Neural progenitor cell (in vitro differentiated cells): ENCODE results near the gene H2AZ2. TPM values are rescaled to one million over a fixed set of nuclear protein-coding genes. Genes with fewer than 3 reads are reported as not detected.

Experiments used
- DNase-seq: peaks from one replicate; pipeline ENCODE4 v3.0.0-alpha.2; 2016; ENCODE audit warnings: low spot score
- H2AFZ ChIP-seq: fragments of 200-600 bp; sonication (generic); replicated peaks from 2 replicates; pipeline ENCODE4 v1.6.1; 2016; ENCODE audit warnings: antibody characterized with exemption
- H3F3A ChIP-seq: fragments of 200-600 bp; sonication (generic); 2 replicates; pipeline ENCODE4 v1.6.1; 2016; ENCODE audit warnings: antibody characterized with exemption, low read depth
- H3K27ac ChIP-seq: fragments of 200-600 bp; sonication (generic); 2 replicates; pipeline ENCODE4 v1.5.1; 2016; ENCODE audit warnings: mild to moderate bottlenecking
- H3K27me3 ChIP-seq: fragments of 200-600 bp; sonication (generic); 2 replicates; pipeline ENCODE4 v1.6.1; 2016; ENCODE audit warnings: mild to moderate bottlenecking, moderate library complexity
- H3K36me3 ChIP-seq: fragments of 200-600 bp; sonication (generic); 2 replicates; pipeline ENCODE4 v1.5.1; 2016
- H3K4me1 ChIP-seq: fragments of 200-600 bp; sonication (generic); 2 replicates; pipeline ENCODE4 v1.6.1; 2016; ENCODE audit warnings: mixed run types
- H3K4me2 ChIP-seq: fragments of 200-600 bp; sonication (generic); 2 replicates; pipeline ENCODE4 v1.6.1; 2016
- H3K4me3 ChIP-seq: fragments of 200-600 bp; sonication (generic); 2 replicates; pipeline ENCODE4 v1.5.1; 2016
- H3K79me2 ChIP-seq: fragments of 200-600 bp; sonication (generic); 2 replicates; pipeline ENCODE4 v1.6.1; 2016; ENCODE audit warnings: low read depth
- H3K9ac ChIP-seq: fragments of 200-600 bp; sonication (generic); 2 replicates; pipeline ENCODE4 v1.6.1; 2016
- H3K9me3 ChIP-seq: fragments of 200-600 bp; sonication (generic); 2 replicates; pipeline ENCODE4 v1.5.1; 2016; ENCODE audit warnings: low read depth
- H4K20me1 ChIP-seq: fragments of 200-600 bp; sonication (generic); 2 replicates; pipeline ENCODE4 v1.6.1; 2016; ENCODE audit warnings: low read depth
- H3K27ac Mint-ChIP-seq: 3 replicates; pipeline ENCODE4 v1.8.0; 2021; ENCODE audit warnings: mixed read lengths
- H3K27me3 Mint-ChIP-seq: 2 replicates; pipeline ENCODE4 v1.8.0; 2022; ENCODE audit warnings: low read depth, mild to moderate bottlenecking, inconsistent platforms, moderate library complexity, mixed read lengths; ENCODE audit not compliant: insufficient read depth
- H3K36me3 Mint-ChIP-seq: 3 replicates; pipeline ENCODE4 v1.8.0; 2021; ENCODE audit warnings: mixed read lengths
- H3K4me1 Mint-ChIP-seq: 3 replicates; pipeline ENCODE4 v1.8.0; 2021; ENCODE audit warnings: mixed read lengths
- H3K4me3 Mint-ChIP-seq: 3 replicates; pipeline ENCODE4 v1.8.0; 2021; ENCODE audit warnings: mild to moderate bottlenecking, moderate library complexity, mixed read lengths
- H3K9me3 Mint-ChIP-seq: 3 replicates; pipeline ENCODE4 v1.8.0; 2020; ENCODE audit warnings: mixed read lengths
- CTCF ChIP-seq: fragments of 200-600 bp; sonication (generic); IDR thresholded peaks from 2 replicates; pipeline ENCODE4 v1.5.1; 2017; ENCODE audit warnings: antibody characterized with exemption, mild to moderate bottlenecking
- EZH2 ChIP-seq: fragments of 200-600 bp; sonication (generic); IDR thresholded peaks from 2 replicates; pipeline ENCODE4 v1.6.1; 2017; ENCODE audit warnings: antibody characterized with exemption, mild to moderate bottlenecking, moderate library complexity
- EZH2phosphoT487 ChIP-seq: fragments of 200-600 bp; sonication (generic); IDR thresholded peaks from 2 replicates; pipeline ENCODE4 v1.6.1; 2017; ENCODE audit warnings: antibody characterized with exemption
- total RNA-seq: library from RNA; depleted of rRNA; stranded (reverse); fragments of >200 nt; gene quantifications from 2 replicates; pipeline ENCODE4 v1.2.3, GENCODE V29; 2015; ENCODE audit warnings: low replicate concordance

The H2AZ2 gene
- total RNA-seq, 1 donor from 2014 or later = 462 TPM

- H3K36me3 Mint-ChIP-seq = peaks cover 26% of the 10 kb centered on the region
- peaks cover 47% of the 10 kb centered on the region for H3K4me1 ChIP-seq
- peaks cover 13% of the 10 kb centered on the region for H3K36me3 ChIP-seq
- peak; percentile 77 for DNase-seq
- peaks cover 28% of the 10 kb centered on the region for H3F3A ChIP-seq
- peak overlapping the region; percentile 85 for H3K4me3 ChIP-seq
- peak overlapping the region; percentile 94 for H3K27ac ChIP-seq
- peaks cover 53% of the 10 kb centered on the region for H3K79me2 ChIP-seq
- peak overlapping the region; percentile 93 for H3K4me3 Mint-ChIP-seq
- no peak for TF ChIP-seq CTCF
- no peak for TF ChIP-seq EZH2phosphoT487
- no peak for TF ChIP-seq EZH2
- H2AFZ ChIP-seq = no peak overlapping the region
- no peaks in the 10 kb centered on the region for H3K9me3 Mint-ChIP-seq
- peak overlapping the region; percentile 88 for H3K27ac Mint-ChIP-seq
- no peaks in the 10 kb centered on the region for H3K27me3 ChIP-seq
- H3K27me3 Mint-ChIP-seq = peaks cover 2% of the 10 kb centered on the region
- H4K20me1 ChIP-seq = peaks cover 50% of the 10 kb centered on the region
- no peaks in the 10 kb centered on the region for H3K9me3 ChIP-seq
- peak overlapping the region; percentile 100 for H3K4me2 ChIP-seq
- H3K9ac ChIP-seq = peak overlapping the region; percentile 89
- peaks cover 49% of the 10 kb centered on the region for H3K4me1 Mint-ChIP-seq
Observed at GRCh38 chr7:44884621-44885393, 36.9 kb upstream of the H2AZ2 start.

- DNase-seq = no peak
- Histone ChIP-seq H3K27me3 (no peaks in the 10 kb centered on the region), H3K36me3 (peaks cover 13% of the 10 kb centered on the region), H4K20me1 (peaks cover 55% of the 10 kb centered on the region), H3K4me2 (peak overlapping the region; percentile 100), H3K79me2 (peaks cover 60% of the 10 kb centered on the region), H3K27ac (peak overlapping the region; percentile 94), H3K4me3 (peak overlapping the region; percentile 85), H3K9ac (peak overlapping the region; percentile 89), H3F3A (peaks cover 28% of the 10 kb centered on the region), H3K9me3 (no peaks in the 10 kb centered on the region), H2AFZ (no peak overlapping the region), H3K4me1 (peaks cover 47% of the 10 kb centered on the region)
- Mint-ChIP-seq H3K27me3 (peaks cover 2% of the 10 kb centered on the region), H3K27ac (peak overlapping the region; percentile 88), H3K36me3 (peaks cover 30% of the 10 kb centered on the region), H3K4me3 (peak overlapping the region; percentile 93), H3K4me1 (peaks cover 49% of the 10 kb centered on the region), H3K9me3 (no peaks in the 10 kb centered on the region)
- no peak for TF ChIP-seq EZH2
- no peak for TF ChIP-seq EZH2phosphoT487
- TF ChIP-seq CTCF = no peak
Observed at GRCh38 chr7:44883961-44884620, 36.2 kb upstream of the H2AZ2 start.

- Histone ChIP-seq H3K4me1 (peaks cover 47% of the 10 kb centered on the region), H2AFZ (no peak overlapping the region), H3K79me2 (peaks cover 69% of the 10 kb centered on the region), H3K9me3 (no peaks in the 10 kb centered on the region), H3K4me3 (peak overlapping the region; percentile 85), H3K4me2 (peak overlapping the region; percentile 100), H3K9ac (peak overlapping the region; percentile 89), H3K27ac (no peak overlapping the region), H3K36me3 (peaks cover 13% of the 10 kb centered on the region), H4K20me1 (peaks cover 55% of the 10 kb centered on the region), H3F3A (peaks cover 29% of the 10 kb centered on the region), H3K27me3 (no peaks in the 10 kb centered on the region)
- TF ChIP-seq EZH2phosphoT487 (no peak), EZH2 (no peak), CTCF (no peak)
- no peak for DNase-seq
- Mint-ChIP-seq H3K9me3 (no peaks in the 10 kb centered on the region), H3K27me3 (peaks cover 2% of the 10 kb centered on the region), H3K4me1 (peaks cover 49% of the 10 kb centered on the region), H3K36me3 (peaks cover 34% of the 10 kb centered on the region), H3K27ac (no peak overlapping the region), H3K4me3 (peak overlapping the region; percentile 93)
Observed at GRCh38 chr7:44882899-44883298, 35.0 kb upstream of the H2AZ2 start.
